Endothelial cell (in vitro differentiated cells): ENCODE measurements around the gene CASP3. TPM values are rescaled to one million over a fixed set of nuclear protein-coding genes. Genes with fewer than 3 reads are reported as not detected.
A peak's percentile ranks its signal among the peaks of the same experiment; 100 is the strongest.

Experiments
- DNase-seq: peaks from one replicate; pipeline ENCODE4 v3.0.0; 2021; ENCODE audit warnings: low spot score
- H3K27ac Mint-ChIP-seq: one replicate; pipeline ENCODE4 v1.8.0; 2021; ENCODE audit warnings: mixed read lengths, inconsistent platforms; ENCODE audit not compliant: unreplicated experiment
- H3K27me3 Mint-ChIP-seq: one replicate; pipeline ENCODE4 v1.8.0; 2021; ENCODE audit warnings: mild to moderate bottlenecking, moderate library complexity, mixed read lengths, inconsistent platforms; ENCODE audit not compliant: unreplicated experiment
- H3K36me3 Mint-ChIP-seq: one replicate; pipeline ENCODE4 v1.8.0; 2021; ENCODE audit warnings: mild to moderate bottlenecking, low read depth, mixed read lengths, inconsistent platforms; ENCODE audit not compliant: unreplicated experiment
- H3K4me1 Mint-ChIP-seq: one replicate; pipeline ENCODE4 v1.8.0; 2021; ENCODE audit warnings: mild to moderate bottlenecking, mixed read lengths, inconsistent platforms; ENCODE audit not compliant: unreplicated experiment
- H3K4me3 Mint-ChIP-seq: one replicate; pipeline ENCODE4 v1.8.0; 2021; ENCODE audit warnings: mild to moderate bottlenecking, mixed read lengths, inconsistent platforms; ENCODE audit not compliant: unreplicated experiment
- H3K9me3 Mint-ChIP-seq: one replicate; pipeline ENCODE4 v1.8.0; 2021; ENCODE audit warnings: mixed read lengths, inconsistent platforms; ENCODE audit not compliant: unreplicated experiment
- total RNA-seq: library from RNA; stranded (reverse); fragmentation: NEBNext Ultra II Directional; extraction: Animal tissue kit (Norgen Biotek cat#: 25700); gene quantifications from one replicate; pipeline ENCODE4 v1.2.1, GENCODE V29; 2021; ENCODE audit not compliant: unreplicated experiment
- TF ChIP-seq, protein P1 (sequence below): fragments of 200-600 bp; sonication (generic); IDR thresholded peaks from one replicate; pipeline ENCODE4 v1.5.0; 2021; ENCODE audit warnings: antibody characterized with exemption; ENCODE audit not compliant: unreplicated experiment

Gene CASP3
- total RNA-seq, 1 donor from 2014 or later = 53.2 TPM

DNA sequence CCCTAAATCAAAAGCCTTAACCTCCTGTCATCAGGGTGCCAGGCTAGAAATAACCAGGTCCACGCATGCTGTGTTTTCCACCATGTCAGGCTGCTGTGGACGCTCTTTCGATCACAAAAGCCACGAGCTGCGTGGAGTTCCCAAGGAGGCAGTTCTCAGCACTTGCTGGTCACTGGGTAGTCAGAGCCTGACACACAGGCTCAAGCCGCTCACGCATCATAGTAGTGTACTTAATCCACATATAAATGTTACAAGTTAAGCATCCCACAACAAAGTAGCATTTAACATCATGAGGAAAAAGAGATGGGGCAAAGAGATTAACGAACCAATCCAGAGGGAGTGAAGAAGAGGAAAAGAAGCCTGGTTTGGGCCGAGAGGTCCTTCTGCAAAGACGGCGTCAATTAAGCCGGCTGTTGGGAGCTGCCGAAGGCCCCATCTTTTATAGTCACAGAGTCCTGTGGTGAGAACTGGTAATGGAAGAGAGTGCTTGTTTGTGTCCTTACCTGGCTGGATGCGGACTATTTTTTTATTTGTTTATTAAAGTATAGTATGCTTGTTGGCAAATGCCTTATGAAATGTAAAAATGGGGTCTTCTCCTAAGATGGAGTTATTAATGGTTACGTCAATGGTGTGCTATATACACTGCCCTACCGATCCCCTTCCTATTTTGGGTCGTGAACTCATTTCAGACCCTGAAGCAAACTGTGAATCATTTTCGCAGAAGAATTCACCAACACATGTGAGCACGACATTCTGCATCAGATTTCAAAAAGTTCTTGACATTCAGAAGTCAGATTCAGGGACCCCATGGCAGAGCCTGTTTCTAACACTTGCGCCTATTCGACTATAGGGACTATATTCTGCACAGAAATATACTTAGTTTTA, 966 bp upstream of the CASP3 start:
- peak overlapping the region; percentile 89 for H3K27ac Mint-ChIP-seq
- H3K4me3 Mint-ChIP-seq = peak overlapping the region; percentile 90
- H3K27me3 Mint-ChIP-seq = peaks cover 10% of the 10 kb centered on the region
- TF ChIP-seq, protein P1, sequence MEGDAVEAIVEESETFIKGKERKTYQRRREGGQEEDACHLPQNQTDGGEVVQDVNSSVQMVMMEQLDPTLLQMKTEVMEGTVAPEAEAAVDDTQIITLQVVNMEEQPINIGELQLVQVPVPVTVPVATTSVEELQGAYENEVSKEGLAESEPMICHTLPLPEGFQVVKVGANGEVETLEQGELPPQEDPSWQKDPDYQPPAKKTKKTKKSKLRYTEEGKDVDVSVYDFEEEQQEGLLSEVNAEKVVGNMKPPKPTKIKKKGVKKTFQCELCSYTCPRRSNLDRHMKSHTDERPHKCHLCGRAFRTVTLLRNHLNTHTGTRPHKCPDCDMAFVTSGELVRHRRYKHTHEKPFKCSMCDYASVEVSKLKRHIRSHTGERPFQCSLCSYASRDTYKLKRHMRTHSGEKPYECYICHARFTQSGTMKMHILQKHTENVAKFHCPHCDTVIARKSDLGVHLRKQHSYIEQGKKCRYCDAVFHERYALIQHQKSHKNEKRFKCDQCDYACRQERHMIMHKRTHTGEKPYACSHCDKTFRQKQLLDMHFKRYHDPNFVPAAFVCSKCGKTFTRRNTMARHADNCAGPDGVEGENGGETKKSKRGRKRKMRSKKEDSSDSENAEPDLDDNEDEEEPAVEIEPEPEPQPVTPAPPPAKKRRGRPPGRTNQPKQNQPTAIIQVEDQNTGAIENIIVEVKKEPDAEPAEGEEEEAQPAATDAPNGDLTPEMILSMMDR = no peak
- peaks cover 35% of the 10 kb centered on the region for H3K4me1 Mint-ChIP-seq
- peaks cover 4% of the 10 kb centered on the region for H3K36me3 Mint-ChIP-seq
- H3K9me3 Mint-ChIP-seq = no peaks in the 10 kb centered on the region
- DNase-seq = peak; percentile 11

DNA sequence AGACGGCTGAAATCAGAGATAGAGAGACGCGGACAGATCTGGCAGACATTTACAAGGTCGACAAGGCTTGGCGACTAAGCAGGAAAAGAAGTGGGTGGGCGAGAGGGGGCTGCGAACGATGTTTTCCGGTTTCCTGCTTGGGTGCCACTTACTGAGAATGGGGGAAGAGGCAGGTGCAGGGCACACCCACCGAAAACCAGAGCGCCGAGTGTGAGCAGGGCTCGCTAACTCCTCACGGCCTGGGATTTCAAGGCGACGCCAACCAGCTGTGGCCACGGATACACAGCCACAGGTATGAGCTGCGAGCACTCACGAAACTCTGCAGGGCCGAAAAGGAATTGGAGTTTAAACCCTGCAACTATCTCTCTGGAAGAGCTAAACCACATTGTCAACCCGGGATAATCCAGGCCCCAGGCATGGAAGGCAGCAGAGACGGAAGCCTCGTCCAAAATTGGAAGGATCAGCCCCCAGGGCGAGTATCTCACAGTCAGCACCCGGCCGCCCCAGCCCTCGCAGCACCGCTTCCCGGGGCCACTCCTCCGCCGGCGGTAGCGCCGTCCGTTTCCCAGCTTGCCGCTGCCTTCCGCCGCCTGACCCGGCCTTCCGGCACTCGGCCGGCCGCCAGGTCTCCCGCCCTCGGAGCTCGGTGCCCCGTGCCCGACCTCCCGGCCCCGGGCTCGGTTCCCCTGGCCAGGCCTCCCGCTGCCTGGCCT, 778 bp downstream of the CASP3 start:
- DNase-seq = peak; percentile 63
- Mint-ChIP-seq H3K4me3 (peak overlapping the region; percentile 96), H3K4me1 (peaks cover 44% of the 10 kb centered on the region), H3K27ac (peak overlapping the region; percentile 88), H3K27me3 (peaks cover 10% of the 10 kb centered on the region), H3K9me3 (no peaks in the 10 kb centered on the region), H3K36me3 (peaks cover 4% of the 10 kb centered on the region)
- TF ChIP-seq, protein P1 = no peak

DNA sequence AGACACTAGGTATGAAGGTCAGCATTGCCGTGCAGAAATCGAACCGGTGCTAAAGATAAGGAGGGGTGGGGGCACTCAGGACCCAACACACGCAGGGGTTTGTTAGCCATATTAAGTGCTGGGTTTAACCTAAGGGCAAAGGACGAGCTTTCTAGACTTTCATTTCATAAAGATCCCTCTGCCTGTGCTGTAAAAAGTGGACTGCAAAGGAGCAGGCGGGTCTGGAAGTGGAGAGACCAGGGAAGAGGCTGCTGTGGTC, 1.3 kb downstream of the CASP3 start:
- Mint-ChIP-seq H3K9me3 (no peaks in the 10 kb centered on the region), H3K27me3 (peaks cover 10% of the 10 kb centered on the region), H3K36me3 (peaks cover 4% of the 10 kb centered on the region), H3K4me1 (peaks cover 44% of the 10 kb centered on the region), H3K4me3 (peak overlapping the region; percentile 96), H3K27ac (peak overlapping the region; percentile 88)
- DNase-seq = no peak
- TF ChIP-seq, protein P1 = no peak

DNA sequence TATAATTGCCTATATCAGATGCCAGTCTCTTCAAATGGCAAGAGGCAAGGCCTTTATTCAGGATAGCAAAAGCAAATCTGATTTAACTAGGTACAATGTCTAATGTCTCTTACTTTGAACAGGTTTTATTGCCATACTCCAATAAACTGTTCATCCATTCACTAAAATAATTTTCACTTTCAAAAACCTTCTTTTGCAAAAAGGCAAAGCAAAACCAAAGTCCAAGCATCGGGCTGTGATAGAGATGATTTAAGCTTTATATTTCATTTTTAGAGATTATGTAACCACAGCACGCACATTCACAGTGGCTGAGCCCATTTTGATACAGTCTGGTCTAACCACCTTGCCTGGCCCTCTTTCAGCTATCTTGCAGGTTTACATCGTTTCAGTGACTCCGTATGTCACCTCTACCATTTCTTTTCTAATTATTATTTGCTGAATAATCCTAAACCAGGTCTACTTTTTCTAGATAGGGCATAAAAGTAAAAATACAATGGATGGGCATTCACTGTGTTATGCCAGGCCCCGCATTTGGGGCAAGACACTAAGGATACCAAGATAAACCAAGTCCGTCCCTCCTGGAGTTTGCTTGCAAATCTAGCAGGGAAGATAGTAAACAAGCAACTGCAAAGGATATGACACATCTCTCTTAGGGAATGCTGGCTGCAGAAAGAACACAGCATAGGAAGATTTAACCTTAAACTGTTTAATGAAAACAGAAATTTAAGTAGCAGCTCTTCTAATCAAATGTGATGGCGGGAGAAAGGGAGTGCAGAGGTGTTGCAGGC, 1.8 kb downstream of the CASP3 start:
- Mint-ChIP-seq H3K27ac (peak overlapping the region; percentile 88), H3K4me3 (peak overlapping the region; percentile 96), H3K4me1 (peaks cover 44% of the 10 kb centered on the region), H3K27me3 (peaks cover 10% of the 10 kb centered on the region), H3K9me3 (no peaks in the 10 kb centered on the region), H3K36me3 (peaks cover 6% of the 10 kb centered on the region)
- DNase-seq = no peak
- TF ChIP-seq, protein P1 = no peak
